MG63 (cell line): ENCODE data around the gene COQ3. TPM values are rescaled to one million over a fixed set of nuclear protein-coding genes. Genes with fewer than 3 reads are reported as not detected.
"Not testable (repeated sequence)": the region's sequence is repeated elsewhere in the genome, so short reads cannot be mapped to it uniquely, and the experiment has no call there.

Experiments used
- DNase-seq: peaks from one replicate; pipeline ENCODE4 v3.0.0-alpha.2; 2020
- H3K27me3 ChIP-seq: fragments of 250-450 bp; sonication (Bioruptor Pico); 2 replicates; pipeline ENCODE4 v1.5.1; 2020; ENCODE audit warnings: mild to moderate bottlenecking, moderate library complexity
- H3K36me3 ChIP-seq: fragments of 250-450 bp; sonication (Bioruptor Pico); 2 replicates; pipeline ENCODE4 v1.5.1; 2020; ENCODE audit warnings: mild to moderate bottlenecking, moderate library complexity
- H3K4me3 ChIP-seq: fragments of 250-450 bp; sonication (Bioruptor Pico); 2 replicates; pipeline ENCODE4 v1.5.1; 2020; ENCODE audit warnings: mild to moderate bottlenecking, moderate library complexity
- H3K9me3 ChIP-seq: fragments of 250-450 bp; sonication (Bioruptor Pico); 2 replicates; pipeline ENCODE4 v1.5.1; 2020; ENCODE audit warnings: mild to moderate bottlenecking, moderate library complexity
- total RNA-seq: library from RNA; depleted of rRNA; stranded (reverse); fragments of >200 nt; shearing (Covaris generic); gene quantifications from 2 replicates; pipeline ENCODE4 v1.2.3, GENCODE V29; 2014; ENCODE audit warnings: low replicate concordance; rRNA removed

Gene COQ3
- total RNA-seq, 1 experiment from 2014 or later = 15.5 TPM

DNA sequence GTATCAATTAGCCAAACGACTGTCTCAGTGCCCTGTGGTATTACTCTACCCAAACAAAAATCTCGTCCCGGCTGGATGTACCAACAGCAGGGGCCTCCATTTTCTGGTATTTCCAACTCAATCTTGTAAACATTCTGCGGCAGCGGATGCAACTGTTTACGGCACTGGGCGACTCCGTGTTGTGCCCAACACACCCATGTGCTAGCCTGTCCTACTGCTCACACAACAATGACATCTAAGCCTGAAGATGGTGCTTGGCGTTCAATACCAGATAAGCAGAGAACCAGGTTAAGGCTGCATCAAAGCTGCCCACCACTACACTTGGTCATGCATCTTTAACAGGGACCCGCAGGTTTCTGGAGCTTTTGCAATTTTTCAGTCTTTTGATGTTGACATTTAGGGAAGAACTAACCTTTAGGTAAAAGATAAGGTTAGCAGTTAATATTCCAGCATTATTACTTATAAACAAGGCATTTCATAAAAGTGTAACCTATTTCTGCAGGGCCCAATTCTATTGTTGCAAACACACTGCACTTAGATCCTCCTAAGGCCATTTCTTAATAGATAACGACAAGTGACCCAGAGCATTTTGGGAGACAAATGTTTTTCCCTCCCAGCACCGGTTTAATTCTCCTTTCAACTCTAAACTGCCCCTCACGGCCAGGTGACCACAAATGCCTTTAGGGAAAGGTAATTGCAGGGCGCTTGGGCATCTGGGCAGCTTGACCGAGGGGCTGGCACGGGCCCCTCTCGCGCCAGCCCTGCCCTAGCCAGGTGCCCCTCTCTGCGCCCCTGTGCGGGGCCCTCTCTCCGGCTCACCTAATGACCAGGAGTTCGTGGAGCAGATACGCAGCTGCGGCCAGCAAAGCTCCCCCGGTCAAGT lies 45.5 kb downstream of the COQ3 start:
- H3K9me3 ChIP-seq = no peaks in the 10 kb centered on the region
- H3K36me3 ChIP-seq = no peaks in the 10 kb centered on the region
- no peak for DNase-seq
- H3K4me3 ChIP-seq = peak overlapping the region; percentile 48
- H3K27me3 ChIP-seq = no peaks in the 10 kb centered on the region

DNA sequence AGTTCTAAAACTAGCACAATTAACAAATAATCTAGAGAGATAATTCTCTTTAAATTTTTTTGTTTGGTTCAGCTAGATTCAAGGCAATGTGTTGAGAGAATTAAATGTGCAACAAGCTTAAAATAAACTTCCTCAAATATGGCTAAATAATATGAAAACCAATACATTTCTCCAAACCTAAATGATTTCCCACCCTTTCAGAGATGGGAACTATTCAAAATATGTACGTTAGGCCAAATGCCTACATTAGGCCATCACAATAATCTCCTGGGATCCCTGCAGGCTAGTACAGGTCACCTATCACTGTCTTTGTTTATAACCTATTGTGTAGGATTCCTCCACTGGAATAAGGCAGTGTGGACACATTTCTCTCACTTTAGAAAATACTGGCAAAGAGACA lies 46.2 kb downstream of the COQ3 start:
- no peaks in the 10 kb centered on the region for H3K27me3 ChIP-seq
- no peak for DNase-seq
- no peaks in the 10 kb centered on the region for H3K9me3 ChIP-seq
- H3K36me3 ChIP-seq = no peaks in the 10 kb centered on the region
- no peak overlapping the region for H3K4me3 ChIP-seq

DNA sequence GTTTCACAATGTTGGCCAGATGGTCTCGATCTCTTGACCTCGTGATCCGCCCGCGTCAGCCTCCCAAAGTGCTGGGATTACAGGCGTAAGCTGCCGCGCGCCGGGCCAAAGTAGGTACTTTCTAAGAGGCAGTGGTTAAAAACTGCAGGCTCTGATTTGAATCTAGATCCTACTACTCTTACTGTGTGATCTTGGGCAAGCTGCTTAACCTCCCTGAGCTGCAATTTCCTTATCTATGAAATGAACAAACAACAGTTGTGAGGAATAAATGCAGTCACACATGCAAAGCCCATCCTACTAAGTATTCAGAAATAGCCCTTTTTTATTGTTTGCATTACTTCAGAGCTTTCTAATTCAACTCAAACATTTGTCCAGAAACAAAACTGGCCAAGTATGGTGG lies 47.4 kb downstream of the COQ3 start:
- H3K27me3 ChIP-seq = no peaks in the 10 kb centered on the region
- no peak overlapping the region for H3K4me3 ChIP-seq
- H3K9me3 ChIP-seq = no peaks in the 10 kb centered on the region
- H3K36me3 ChIP-seq = no peaks in the 10 kb centered on the region
- no peak for DNase-seq

DNA sequence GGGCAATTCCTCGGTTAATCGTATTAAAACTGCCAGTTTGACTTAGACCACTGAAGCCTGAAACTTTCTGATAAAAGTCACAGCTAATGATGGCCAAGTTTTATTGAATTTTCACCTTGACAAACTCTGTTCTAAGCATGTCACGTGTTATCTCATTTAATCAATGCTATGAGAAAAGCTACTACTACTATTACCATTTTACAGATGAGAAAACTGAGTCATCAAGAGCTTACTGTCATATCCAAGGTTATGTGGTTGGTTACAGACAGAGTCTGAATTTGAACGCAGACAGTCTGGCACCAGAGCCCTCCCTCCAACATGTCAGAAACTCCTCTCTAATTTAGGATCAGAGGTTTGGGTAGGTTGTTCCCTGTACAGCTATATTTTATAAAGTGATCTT lies 48.8 kb downstream of the COQ3 start:
- Histone ChIP-seq H3K27me3 (no peaks in the 10 kb centered on the region), H3K9me3 (no peaks in the 10 kb centered on the region), H3K36me3 (no peaks in the 10 kb centered on the region), H3K4me3 (no peak overlapping the region)
- DNase-seq = no peak

DNA sequence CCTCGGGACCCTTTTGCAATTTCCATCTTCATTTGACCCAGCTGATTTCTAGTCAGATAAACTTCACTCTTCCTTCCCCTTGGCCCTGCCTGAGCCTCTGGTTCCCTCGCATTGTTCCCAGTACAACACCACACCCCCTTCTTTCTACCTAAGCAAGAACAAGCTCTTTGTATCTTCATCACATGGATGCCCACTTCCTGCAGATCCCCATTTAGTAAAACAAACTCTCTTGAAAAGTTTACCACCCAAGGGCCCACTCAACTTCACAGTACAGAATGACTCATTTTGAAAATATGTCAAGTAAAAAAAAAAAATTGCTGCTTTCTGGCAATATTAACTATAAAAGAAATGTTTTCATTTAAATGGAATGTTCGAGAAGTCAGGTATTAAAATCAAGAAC lies 49.7 kb downstream of the COQ3 start:
- Histone ChIP-seq H3K4me3 (no peak overlapping the region), H3K36me3 (no peaks in the 10 kb centered on the region), H3K9me3 (no peaks in the 10 kb centered on the region), H3K27me3 (no peaks in the 10 kb centered on the region)
- no peak for DNase-seq

DNA sequence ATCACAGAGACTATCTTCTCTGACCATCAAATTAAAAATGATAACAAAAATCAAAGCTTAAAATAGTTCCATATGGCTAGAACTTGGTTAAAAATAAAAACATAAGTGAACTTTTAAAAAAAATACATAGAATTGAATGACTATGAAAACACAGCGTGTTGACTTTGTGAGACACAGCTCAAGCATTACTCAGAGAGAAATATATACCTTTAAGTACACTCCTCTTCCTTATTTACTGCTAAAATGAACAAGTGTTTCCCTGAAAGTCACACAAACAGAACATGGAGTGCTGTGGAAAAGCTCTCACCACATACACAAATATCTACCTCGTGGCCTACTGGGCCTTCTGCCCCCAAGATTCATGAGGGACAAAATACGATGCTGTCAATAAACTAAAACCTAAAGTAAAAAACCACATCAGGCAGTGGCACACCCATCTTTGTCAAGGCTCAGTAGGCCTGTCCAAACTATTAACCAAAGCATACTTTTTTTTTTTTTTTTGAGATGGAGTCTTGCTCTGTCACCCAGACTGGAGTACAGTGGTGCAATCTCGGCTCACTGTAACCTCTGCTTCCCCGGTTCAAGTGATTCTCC lies 52.0 kb downstream of the COQ3 start:
- no peaks in the 10 kb centered on the region for H3K9me3 ChIP-seq
- no peaks in the 10 kb centered on the region for H3K27me3 ChIP-seq
- no peak overlapping the region for H3K4me3 ChIP-seq
- no peaks in the 10 kb centered on the region for H3K36me3 ChIP-seq
- no peak for DNase-seq

DNA sequence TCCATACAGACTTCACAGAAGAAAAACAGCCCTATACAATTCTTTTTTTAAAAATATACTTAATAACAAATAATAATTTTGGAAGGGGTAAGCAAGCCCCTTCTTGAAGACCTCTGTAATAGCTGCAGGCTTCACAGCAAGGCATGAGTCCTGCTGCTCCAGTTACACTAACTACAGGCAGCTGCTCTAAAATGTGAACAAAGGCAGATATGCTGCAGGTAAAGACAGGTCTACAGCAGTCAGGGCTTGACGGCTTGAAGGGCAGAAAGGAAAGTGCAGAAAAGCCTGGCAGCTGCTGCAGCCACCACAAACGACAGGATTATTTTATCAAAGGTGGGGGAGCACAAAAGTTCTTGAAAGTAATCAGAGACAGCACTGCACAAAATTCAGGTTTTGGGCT lies 55.8 kb downstream of the COQ3 start:
- H3K36me3 ChIP-seq = no peaks in the 10 kb centered on the region
- no peaks in the 10 kb centered on the region for H3K9me3 ChIP-seq
- DNase-seq = no peak
- H3K4me3 ChIP-seq = no peak overlapping the region
- no peaks in the 10 kb centered on the region for H3K27me3 ChIP-seq

DNA sequence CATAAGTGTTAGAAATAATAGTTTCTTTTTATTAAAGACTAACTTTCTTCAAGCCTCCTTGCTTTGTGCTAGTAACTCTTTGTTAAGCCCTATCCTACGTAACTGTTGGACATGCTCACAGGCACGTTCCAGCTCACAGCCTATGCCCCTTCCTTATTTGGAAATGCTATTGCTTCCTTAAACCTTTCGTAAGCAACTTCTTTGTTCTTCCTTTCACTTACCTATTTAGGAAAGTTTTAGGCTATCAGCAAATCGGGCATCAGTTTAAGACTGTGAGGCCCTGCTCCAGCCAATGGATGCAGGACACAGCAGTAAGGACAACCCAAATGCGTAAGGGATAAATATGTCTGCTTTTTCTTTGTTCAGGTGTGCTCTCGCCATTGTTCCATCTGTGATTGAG lies 58.7 kb downstream of the COQ3 start:
- not testable (repeated sequence) for H3K27me3 ChIP-seq, H3K9me3 ChIP-seq, H3K36me3 ChIP-seq, H3K4me3 ChIP-seq, DNase-seq

DNA sequence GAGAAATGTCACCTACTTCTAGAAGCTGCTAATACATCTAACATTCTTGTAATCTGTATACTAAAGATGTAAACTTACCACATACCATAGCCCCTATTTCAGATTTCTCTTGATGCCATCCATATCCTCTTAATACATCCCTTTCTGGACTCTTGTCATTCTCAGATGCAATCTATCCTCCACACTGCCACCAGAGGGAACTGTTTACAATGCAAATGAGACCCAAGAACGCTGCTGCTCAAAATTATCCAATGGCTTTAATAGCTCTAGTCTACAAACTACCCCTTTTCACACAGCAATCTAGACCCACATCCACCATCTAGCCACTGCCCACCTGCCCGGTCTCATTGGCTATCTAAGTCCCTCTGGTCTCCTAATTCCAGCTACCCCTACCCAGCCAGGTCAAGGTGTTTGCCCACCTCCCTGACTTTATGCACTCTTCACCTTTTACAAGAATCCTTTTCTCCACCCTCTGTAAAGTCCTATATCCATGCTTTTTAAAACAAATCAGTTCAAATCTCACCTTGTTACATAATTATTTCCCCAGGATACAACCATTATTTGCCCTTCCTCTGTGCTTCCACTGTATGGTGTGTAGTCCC lies 59.4 kb downstream of the COQ3 start:
- H3K27me3 ChIP-seq = no peaks in the 10 kb centered on the region
- no peaks in the 10 kb centered on the region for H3K36me3 ChIP-seq
- DNase-seq = peak; percentile 6
- H3K9me3 ChIP-seq = no peaks in the 10 kb centered on the region
- no peak overlapping the region for H3K4me3 ChIP-seq

DNA sequence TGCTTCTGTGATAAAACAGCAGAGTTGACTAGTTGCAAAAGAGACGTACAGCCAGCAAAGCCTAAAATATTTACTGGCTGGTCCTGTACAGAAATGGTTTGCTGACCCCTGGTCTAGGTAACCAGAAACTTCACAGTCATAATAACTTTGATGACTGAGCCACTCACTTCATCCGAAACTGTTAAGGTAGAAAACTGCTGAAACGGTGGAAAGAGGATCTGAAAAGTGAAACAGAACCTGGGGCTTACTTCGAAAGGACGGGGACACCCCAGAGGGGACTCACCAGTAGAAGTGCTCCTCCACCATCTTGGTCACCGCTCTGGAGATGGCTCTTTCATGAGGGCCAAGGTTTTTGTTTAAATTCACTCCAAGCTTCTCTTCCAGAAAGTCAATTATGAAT lies 60.9 kb downstream of the COQ3 start:
- Histone ChIP-seq H3K9me3 (no peaks in the 10 kb centered on the region), H3K4me3 (no peak overlapping the region)
- no peak for DNase-seq

DNA sequence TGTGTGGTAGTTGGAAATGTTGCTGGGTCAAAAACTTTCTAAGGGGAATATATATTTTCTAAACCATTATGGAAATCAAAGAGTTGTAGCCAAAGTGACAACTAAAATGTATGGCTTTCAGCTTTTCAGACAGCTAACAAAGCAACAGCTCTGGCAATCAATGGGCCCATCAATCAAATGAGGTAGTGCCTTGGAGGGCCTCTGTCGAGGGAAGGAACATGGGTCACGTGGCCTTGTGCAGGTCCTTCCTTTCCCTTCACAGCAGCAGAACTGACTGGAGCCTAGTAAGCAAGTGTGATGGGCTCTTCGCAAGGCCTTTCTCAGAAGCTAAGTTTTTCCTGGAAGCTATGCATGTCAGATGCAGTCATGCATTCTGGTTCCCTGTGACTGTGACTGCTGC lies 62.5 kb downstream of the COQ3 start:
- DNase-seq = no peak
- H3K27me3 ChIP-seq = no peaks in the 10 kb centered on the region
- H3K4me3 ChIP-seq = no peak overlapping the region
- no peaks in the 10 kb centered on the region for H3K9me3 ChIP-seq
- no peaks in the 10 kb centered on the region for H3K36me3 ChIP-seq

More for the DNA sequence above, 60.9 kb downstream of the COQ3 start:
- Histone ChIP-seq H3K27me3 (no peaks in the 10 kb centered on the region), H3K36me3 (no peaks in the 10 kb centered on the region)

DNA sequence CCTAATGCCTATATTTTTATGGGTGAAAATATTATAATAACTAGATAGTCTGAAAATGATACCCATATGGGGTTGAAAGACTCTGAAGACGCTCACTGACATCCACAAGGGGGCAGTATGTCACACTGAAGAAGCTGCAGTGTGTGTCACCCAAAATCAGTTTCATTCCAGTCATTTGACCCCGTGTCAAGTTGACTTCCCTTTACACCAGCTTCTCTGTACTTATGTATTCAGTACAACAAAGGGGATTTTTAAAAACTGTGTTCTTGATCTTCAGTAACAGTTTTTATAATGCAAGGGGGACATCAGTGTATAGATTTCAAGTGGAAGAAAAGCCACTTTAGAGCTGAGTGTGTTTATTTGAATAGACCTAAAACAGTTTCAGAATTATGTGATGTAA lies 63.8 kb downstream of the COQ3 start:
- no peak overlapping the region for H3K4me3 ChIP-seq
- peak; percentile 32 for DNase-seq
- no peaks in the 10 kb centered on the region for H3K36me3 ChIP-seq
- no peaks in the 10 kb centered on the region for H3K27me3 ChIP-seq
- H3K9me3 ChIP-seq = no peaks in the 10 kb centered on the region

DNA sequence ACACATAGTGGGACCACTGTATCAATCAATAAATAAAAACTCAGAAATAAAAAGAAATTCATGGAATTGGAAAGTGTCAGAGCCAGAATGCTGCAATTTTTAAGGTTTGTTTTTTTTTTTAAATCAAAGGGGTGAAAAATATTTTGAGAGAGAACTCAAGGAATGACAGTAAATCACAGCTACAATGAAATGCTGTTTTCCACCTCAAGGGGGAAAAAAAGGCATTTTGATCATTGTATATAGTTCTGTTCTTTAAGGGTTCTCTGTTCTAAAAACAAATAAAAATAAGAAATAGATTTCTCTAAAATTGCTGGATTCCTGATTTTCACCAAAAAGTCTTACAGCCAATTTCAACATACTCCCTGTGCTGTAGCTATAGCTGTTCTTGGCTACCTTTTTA lies 69.0 kb downstream of the COQ3 start:
- Histone ChIP-seq H3K36me3 (no peaks in the 10 kb centered on the region), H3K4me3 (no peak overlapping the region), H3K27me3 (no peaks in the 10 kb centered on the region), H3K9me3 (no peaks in the 10 kb centered on the region)
- no peak for DNase-seq

Other genes with a start within 250 kb of the COQ3 start
- 9.0 and 22.3 TPM in 2 replicates for gene FAXC, start 44.5 kb downstream of the COQ3 start, total RNA-seq
- gene PNISR, start 31.1 kb upstream of the COQ3 start, total RNA-seq = 9.4 and 9.5 TPM in 2 replicates
- 12.8 and 30.5 TPM in 2 replicates for gene USP45, start 121.2 kb upstream of the COQ3 start, total RNA-seq
- 129 and 226 TPM in 2 replicates for gene CCNC, start 174.5 kb upstream of the COQ3 start, total RNA-seq
- 0.07 TPM in 1 of 2 replicates, not detected in the other for gene PRDM13, start 212.6 kb upstream of the COQ3 start, total RNA-seq